Subcutaneous adipose tissue (tissue), 4 donors: ENCODE measurements around the gene ZNF454. TPM values are rescaled to one million over a fixed set of nuclear protein-coding genes. Genes with fewer than 3 reads are reported as not detected.

ENCODE experiments used
- total RNA-seq, 4 donors: library from RNA; depleted of rRNA; stranded (reverse); fragments of >200 nt; gene quantifications; one replicate each; pipeline ENCODE4 v1.1.0, GENCODE V29; 2016
- TF ChIP-seq, protein P1 (sequence below): fragments of 450-650 bp; IDR thresholded peaks from one replicate; pipeline ENCODE4 v1.5.1; 2016; ENCODE audit warnings: low read depth, mild to moderate bottlenecking, control low read depth, antibody characterized with exemption, moderate library complexity

Gene ZNF454
- total RNA-seq: 1 to 10 TPM in 2 of 4 donors, under 1 TPM in 2; 0.51 to 2.3 (median 1.1) TPM

DNA sequence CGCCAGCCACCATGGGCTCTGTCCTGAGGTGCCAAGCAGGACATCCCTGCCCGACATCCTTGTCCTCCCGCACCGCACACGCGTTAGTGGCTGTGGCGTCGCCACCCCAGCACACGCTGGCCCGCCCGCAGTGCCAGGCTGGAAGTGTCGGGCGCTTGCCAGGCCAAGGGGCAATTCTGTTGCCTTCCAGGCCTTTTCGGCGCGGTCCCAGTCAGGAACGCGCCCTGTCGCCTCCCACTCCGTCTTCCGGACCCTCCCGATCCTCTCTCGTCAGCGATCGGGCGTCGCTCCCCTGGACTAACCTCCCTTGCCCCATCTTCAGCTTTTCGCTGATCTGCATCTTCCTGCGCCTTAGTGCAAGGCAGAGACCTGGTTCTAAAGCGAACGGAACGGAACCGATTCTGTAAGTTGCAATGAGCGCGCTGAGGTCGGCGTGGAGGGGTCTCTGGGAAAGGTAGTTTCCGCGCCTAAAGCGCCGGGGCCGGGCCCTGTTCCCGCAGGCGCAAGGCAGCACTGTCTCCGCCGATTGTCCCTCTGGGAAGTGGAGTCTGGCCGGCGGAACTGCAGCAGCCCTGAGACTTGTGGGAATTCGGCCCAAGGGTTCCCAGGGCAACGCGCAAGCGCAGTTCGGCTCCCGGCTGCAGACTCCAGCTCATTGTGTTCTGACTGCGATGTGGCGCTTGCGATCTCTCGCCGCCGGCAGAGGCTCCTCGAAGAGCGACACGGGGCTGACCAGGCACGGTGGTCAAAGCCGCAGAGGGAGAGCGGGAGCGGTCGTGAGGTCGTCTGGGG, at the start of gene ZNF454:
Gene ZNF454 (plus strand): TSS at position 630 of the 792 bp plus-strand sequence. CDS start 1,594 bp downstream, outside the sequence.
- TF ChIP-seq, protein P1, sequence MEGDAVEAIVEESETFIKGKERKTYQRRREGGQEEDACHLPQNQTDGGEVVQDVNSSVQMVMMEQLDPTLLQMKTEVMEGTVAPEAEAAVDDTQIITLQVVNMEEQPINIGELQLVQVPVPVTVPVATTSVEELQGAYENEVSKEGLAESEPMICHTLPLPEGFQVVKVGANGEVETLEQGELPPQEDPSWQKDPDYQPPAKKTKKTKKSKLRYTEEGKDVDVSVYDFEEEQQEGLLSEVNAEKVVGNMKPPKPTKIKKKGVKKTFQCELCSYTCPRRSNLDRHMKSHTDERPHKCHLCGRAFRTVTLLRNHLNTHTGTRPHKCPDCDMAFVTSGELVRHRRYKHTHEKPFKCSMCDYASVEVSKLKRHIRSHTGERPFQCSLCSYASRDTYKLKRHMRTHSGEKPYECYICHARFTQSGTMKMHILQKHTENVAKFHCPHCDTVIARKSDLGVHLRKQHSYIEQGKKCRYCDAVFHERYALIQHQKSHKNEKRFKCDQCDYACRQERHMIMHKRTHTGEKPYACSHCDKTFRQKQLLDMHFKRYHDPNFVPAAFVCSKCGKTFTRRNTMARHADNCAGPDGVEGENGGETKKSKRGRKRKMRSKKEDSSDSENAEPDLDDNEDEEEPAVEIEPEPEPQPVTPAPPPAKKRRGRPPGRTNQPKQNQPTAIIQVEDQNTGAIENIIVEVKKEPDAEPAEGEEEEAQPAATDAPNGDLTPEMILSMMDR: no peak

GRCh38 chr5:178895615-178896571, 45.1 kb upstream of the ZNF454 start, which contains the start of gene ZFP2:
Gene ZFP2 (plus strand): TSS chr5:178895913. CDS start chr5:178931314, 35,401 bp downstream.
- TF ChIP-seq, protein P1: no peak

DNA sequence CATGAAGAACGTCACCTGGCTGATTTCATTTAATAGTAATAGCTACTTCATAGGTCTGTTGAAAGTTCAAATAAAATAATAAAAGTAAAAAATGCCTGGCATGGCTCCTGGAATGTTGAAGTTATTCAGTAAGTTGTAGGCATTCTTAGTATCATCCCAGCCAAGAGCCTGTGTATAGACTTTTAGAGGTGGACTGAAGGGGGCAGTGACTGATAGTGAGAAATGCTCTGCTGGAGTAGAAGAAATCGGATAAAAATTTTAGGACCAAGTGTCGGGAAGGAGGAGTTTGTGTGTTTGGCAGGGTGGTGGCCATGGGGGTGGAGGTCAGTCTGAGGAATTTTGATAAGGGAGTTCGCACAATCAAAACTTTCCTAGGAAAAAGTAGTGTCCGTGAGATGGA, 41.7 kb upstream of the ZNF454 start:
- TF ChIP-seq, protein P1: no peak

- TF ChIP-seq, protein P1: no peak
Measured at GRCh38 chr5:178902849-178903248, 38.1 kb upstream of the ZNF454 start.

DNA sequence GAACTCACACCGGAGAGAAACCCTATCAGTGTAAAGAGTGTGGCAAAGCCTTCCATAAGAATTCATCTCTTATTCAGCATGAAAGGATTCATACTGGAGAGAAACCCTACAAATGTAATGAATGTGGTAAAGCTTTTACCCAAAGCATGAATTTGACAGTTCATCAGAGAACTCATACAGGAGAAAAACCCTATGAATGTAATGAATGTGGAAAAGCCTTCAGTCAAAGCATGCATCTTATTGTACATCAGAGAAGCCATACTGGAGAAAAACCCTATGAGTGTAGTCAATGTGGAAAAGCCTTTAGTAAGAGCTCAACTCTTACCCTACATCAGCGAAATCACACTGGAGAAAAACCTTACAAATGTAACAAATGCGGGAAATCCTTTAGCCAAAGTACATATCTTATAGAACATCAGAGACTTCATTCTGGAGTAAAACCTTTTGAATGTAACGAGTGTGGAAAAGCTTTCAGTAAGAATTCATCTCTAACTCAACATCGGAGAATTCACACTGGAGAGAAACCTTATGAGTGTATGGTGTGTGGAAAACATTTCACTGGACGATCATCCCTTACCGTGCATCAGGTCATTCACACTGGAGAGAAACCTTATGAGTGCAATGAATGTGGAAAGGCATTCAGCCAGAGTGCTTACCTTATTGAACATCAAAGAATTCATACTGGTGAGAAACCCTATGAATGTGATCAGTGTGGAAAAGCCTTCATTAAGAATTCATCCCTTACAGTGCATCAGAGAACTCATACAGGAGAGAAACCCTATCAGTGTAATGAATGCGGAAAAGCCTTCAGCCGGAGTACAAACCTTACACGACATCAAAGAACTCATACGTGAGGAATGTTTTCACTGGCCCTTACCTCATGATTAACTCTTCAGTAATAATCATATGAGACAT, 8.9 kb upstream of the ZNF454 start:
- TF ChIP-seq, protein P1: no peak

DNA sequence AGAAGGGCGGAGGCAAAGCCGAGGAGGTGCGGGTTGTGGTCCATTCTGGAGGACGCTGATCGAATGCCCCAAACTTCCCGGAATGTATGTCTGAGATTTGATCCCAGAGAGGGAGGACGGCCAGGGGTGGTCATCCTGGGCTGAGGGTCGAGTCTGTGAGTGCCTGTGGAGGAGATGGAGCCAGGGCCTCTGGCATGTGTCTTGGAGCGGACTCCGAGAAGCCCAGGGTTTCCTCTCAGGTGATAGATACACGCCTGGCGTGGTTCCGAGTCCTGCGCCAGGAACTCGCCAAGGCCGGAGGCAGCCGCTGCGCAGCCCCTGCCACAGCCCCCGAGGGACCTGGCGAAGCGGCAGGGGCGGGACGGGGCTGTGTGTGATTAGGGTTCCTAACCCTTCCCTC, 363 bp downstream of the ZNF454 start:
- TF ChIP-seq, protein P1: no peak
